GM10266 (cell line): ENCODE measurements around the gene KRT13.

Source experiments
- DNase-seq: peaks from one replicate; pipeline ENCODE4 v3.0.0; 2012; ENCODE audit errors: extremely low spot score
- TF ChIP-seq, protein P1 (sequence below): IDR thresholded peaks from 2 replicates; pipeline ENCODE4 v1.5.1; 2012; ENCODE audit warnings: mild to moderate bottlenecking, low read depth; ENCODE audit not compliant: control insufficient read depth, insufficient read depth; ENCODE audit errors: missing control alignments

KRT13 gene

DNA sequence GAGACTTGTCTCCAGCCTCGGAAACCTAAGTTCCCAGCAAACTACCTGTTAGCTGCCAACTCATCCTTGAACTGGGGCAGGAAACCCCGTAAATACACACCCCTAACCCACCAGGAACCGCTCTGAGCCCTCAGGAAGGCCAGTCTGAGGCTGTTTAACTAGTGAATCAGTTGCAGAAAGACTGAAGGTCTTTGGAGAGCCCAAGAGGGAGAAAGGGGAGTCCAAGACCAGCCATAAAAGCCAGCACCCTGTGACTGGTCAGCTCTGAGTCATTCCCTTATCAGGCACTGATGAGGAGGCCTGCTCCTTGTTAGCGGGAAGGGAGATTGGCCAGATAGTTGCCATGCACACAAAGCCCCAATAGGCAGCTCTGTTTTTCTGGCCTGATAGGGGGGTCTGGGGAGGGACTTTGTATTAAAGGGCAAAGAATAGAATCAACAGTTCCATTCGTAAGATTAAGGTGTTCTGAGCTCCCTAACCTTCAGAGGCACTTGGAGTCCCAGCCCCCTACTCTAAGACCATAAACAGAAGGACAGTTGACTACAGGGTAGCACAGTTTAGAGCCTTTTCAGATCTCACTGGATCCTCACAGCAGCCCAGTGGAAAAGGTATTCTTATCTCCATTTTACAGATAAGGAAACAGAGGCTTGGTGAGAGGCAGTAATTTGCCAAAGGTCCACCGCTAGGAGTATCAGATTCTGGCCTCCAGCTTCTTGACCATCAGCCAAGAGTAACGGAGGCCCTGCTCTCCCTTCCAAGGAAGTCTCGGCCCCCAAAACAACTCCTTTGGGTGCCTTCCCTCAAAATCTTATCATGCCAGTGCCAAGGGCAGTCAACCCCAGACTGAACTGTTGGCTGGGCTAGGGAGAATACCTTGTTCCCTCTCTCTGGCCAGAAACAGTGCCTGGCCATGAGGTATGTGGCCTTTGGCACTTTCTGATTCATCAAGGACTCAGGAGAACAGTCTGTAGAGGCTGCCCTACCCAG, 24.9 kb upstream of the KRT13 start:
- TF ChIP-seq, protein P1, sequence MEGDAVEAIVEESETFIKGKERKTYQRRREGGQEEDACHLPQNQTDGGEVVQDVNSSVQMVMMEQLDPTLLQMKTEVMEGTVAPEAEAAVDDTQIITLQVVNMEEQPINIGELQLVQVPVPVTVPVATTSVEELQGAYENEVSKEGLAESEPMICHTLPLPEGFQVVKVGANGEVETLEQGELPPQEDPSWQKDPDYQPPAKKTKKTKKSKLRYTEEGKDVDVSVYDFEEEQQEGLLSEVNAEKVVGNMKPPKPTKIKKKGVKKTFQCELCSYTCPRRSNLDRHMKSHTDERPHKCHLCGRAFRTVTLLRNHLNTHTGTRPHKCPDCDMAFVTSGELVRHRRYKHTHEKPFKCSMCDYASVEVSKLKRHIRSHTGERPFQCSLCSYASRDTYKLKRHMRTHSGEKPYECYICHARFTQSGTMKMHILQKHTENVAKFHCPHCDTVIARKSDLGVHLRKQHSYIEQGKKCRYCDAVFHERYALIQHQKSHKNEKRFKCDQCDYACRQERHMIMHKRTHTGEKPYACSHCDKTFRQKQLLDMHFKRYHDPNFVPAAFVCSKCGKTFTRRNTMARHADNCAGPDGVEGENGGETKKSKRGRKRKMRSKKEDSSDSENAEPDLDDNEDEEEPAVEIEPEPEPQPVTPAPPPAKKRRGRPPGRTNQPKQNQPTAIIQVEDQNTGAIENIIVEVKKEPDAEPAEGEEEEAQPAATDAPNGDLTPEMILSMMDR = no peak
- DNase-seq = no peak

DNA sequence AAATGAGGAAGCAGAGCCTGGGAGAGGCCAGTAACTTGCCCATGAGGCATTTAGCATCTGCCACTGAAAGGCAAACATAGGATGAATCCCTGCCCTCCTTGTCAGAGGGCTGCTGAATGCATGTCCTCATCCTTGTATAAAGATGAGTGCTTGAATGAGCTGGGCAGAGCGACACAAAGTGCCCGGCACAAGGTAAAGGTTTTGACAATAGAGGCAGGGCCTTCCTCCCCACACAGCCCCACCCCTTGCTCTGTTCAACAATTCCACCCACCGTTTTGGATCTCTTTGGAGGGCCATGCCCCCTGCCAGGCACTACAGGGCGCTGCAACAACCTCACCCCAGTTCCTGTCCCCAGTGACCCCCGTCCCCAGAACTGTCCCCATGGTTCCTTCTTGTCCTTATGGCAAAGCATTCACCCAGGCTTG, 24.1 kb upstream of the KRT13 start:
- no peak for DNase-seq
- TF ChIP-seq, protein P1 = no peak

GRCh38 chr17:41528959-41529353, 23.5 kb upstream of the KRT13 start:
- TF ChIP-seq, protein P1 = no peak
- no peak for DNase-seq

GRCh38 chr17:41527063-41528023, 21.9 kb upstream of the KRT13 start:
- DNase-seq = no peak

GRCh38 chr17:41524261-41524660, 18.8 kb upstream of the KRT13 start:
- no peak for DNase-seq
- TF ChIP-seq, protein P1 = no peak

More at GRCh38 chr17:41527063-41528023, 21.9 kb upstream of the KRT13 start:
- TF ChIP-seq, protein P1 = no peak

- TF ChIP-seq, protein P1 = no peak
- DNase-seq = no peak
Measured at GRCh38 chr17:41523787-41524186, 18.4 kb upstream of the KRT13 start.
